ENCODE results near the gene VASP.

- TF ChIP-seq CTCF (conservative IDR thresholded peaks at IDR 0.05; ENCODE audit: low read depth in 2 of 2), result no peak
- no peak for TF ChIP-seq CREB1 (CRISPR knock-in tag; IDR thresholded peaks at IDR 0.05; ENCODE audit: low read depth)
- no peak for TF ChIP-seq EZH2 (IDR thresholded peaks at IDR 0.05; ENCODE audit: low read depth, unreplicated experiment)
- TF ChIP-seq POLR2AphosphoS5 (IDR thresholded peaks at IDR 0.05; ENCODE audit: low read depth), result no peak
- no peak for TF ChIP-seq EZH2phosphoT487 (IDR thresholded peaks at IDR 0.05; ENCODE audit: unreplicated experiment)
- TF ChIP-seq ZNF462 (CRISPR knock-in tag; IDR thresholded peaks at IDR 0.05), result no peak
- TF ChIP-seq REST (IDR thresholded peaks at IDR 0.05; ENCODE audit: unreplicated experiment), result no peak
- no peak for TF ChIP-seq ETS1 (IDR thresholded peaks at IDR 0.05)
- TF ChIP-seq ZNF114 (CRISPR knock-in tag; IDR thresholded peaks at IDR 0.05), result no peak
- TF ChIP-seq JUNB (IDR thresholded peaks at IDR 0.05; ENCODE audit: unreplicated experiment), result no peak
- TF ChIP-seq ZNF331 (CRISPR knock-in tag; IDR thresholded peaks at IDR 0.05; ENCODE audit: low read depth), result no peak
- TF ChIP-seq STAT1 (IDR thresholded peaks at IDR 0.05; ENCODE audit: unreplicated experiment), result no peak
- TF ChIP-seq NANOG (IDR thresholded peaks at IDR 0.05; ENCODE audit: borderline replicate concordance), result no peak
Measured at GRCh38 chr19:45571457-45572220, 64.4 kb downstream of the VASP start.

Data from GM23338 (cell line).